H1 (cell line): ENCODE data around the gene MIB2. TPM values are rescaled to one million over a fixed set of nuclear protein-coding genes. Genes with fewer than 3 reads are reported as not detected.

ENCODE experiments used
- CTCF ChIA-PET: fragments of 300-600 bp; sonication (Branson Sonifier 250); formaldehyde crosslinking; loops from one replicate; lab custom pipeline; 2021; ENCODE audit not compliant: partially characterized antibody; lab: Charles Lee
- POLR2A ChIA-PET: fragments of 300-600 bp; sonication (Branson Sonifier 250); formaldehyde crosslinking; loops from one replicate; lab custom pipeline; 2021; ENCODE audit warnings: inconsistent platforms; ENCODE audit not compliant: partially characterized antibody; lab: Charles Lee
- DNase-seq, 2 experiments: peaks; one replicate each; pipeline versions ENCODE4 v3.0.0 to v3.0.0-alpha.2; 2010 to 2022; ENCODE audit warnings: low spot score in 2 of 2, low read depth in 1 of 2, mixed read lengths in 1 of 2
- FAIRE-seq: peaks from 2 replicates; lab custom pipeline; 2011; peaks lifted over from hg19 to GRCh38; lab: Jason Lieb, UNC
- H2AFZ ChIP-seq: 2 replicates; pipeline ENCODE4 v1.8.1; 2012; ENCODE audit warnings: low read length, inconsistent platforms
- H2AK5ac ChIP-seq: 2 replicates; pipeline ENCODE4 v1.6.1; 2013; ENCODE audit warnings: low read depth, low read length
- H2BK120ac ChIP-seq: replicated peaks from 2 replicates; pipeline ENCODE3; 2013; ENCODE audit warnings: low read depth, low read length, inconsistent platforms
- H2BK12ac ChIP-seq: 2 replicates; pipeline ENCODE4 v1.6.1; 2013; ENCODE audit warnings: low read depth, low read length
- H2BK15ac ChIP-seq: 2 replicates; pipeline ENCODE4 v1.6.1; 2013; ENCODE audit warnings: low read length
- H2BK20ac ChIP-seq: 2 replicates; pipeline ENCODE4 v1.6.1; 2013; ENCODE audit warnings: low read length
- H2BK5ac ChIP-seq: 2 replicates; pipeline ENCODE4 v1.6.1; 2013; ENCODE audit warnings: low read depth, low read length
- H3K14ac ChIP-seq: 2 replicates; pipeline ENCODE4 v1.6.1; 2013; ENCODE audit warnings: inconsistent platforms; ENCODE audit not compliant: insufficient read length
- H3K18ac ChIP-seq: 2 replicates; pipeline ENCODE4 v1.6.1; 2013; ENCODE audit warnings: low read length; ENCODE audit errors: extremely low read depth
- H3K23ac ChIP-seq: 2 replicates; pipeline ENCODE4 v1.6.1; 2013; ENCODE audit warnings: inconsistent platforms; ENCODE audit not compliant: insufficient read length
- H3K23me2 ChIP-seq: 2 replicates; pipeline ENCODE4 v1.6.1; 2013; ENCODE audit warnings: low read depth, low read length
- H3K27ac ChIP-seq: 2 replicates; pipeline ENCODE4 v1.6.1; 2011; ENCODE audit warnings: low read depth, low read length, inconsistent platforms
- H3K27me3 ChIP-seq, 4 experiments: replicated peaks in 1 of 4; 1 replicate in 1 of 4; 2 replicates in 3 of 4; pipeline versions ENCODE4 v1.6.1 to v1.8.1; 2011 to 2013; ENCODE audit warnings: low read length in 3 of 4, mild to moderate bottlenecking in 3 of 4, inconsistent platforms in 2 of 4, mixed read lengths in 2 of 4, moderate library complexity in 1 of 4; ENCODE audit not compliant: control insufficient read depth in 3 of 4, insufficient read depth in 3 of 4; ENCODE audit errors: extremely low read depth in 1 of 4
- H3K36me3 ChIP-seq, 4 experiments: 2 replicates each; pipeline versions ENCODE4 v1.6.1 to v1.8.1; 2011 to 2013; ENCODE audit warnings: mild to moderate bottlenecking in 4 of 4, low read length in 3 of 4, moderate library complexity in 2 of 4, control low read depth in 1 of 4, inconsistent platforms in 1 of 4; ENCODE audit not compliant: insufficient read depth in 4 of 4, control insufficient read depth in 2 of 4
- H3K4ac ChIP-seq: replicated peaks from 2 replicates; pipeline ENCODE3; 2013; ENCODE audit warnings: low read length, low read depth, mixed read lengths, inconsistent platforms; ENCODE audit not compliant: insufficient read length
- H3K4me1 ChIP-seq, 4 experiments: replicated peaks in 1 of 4; 1 replicate in 1 of 4; 2 replicates in 3 of 4; pipeline versions ENCODE4 v1.6.1 to v1.8.1; 2011 to 2013; ENCODE audit warnings: low read length in 3 of 4, inconsistent platforms in 2 of 4, mixed read lengths in 1 of 4; ENCODE audit not compliant: insufficient read depth in 4 of 4, control insufficient read depth in 3 of 4
- H3K4me2 ChIP-seq, 2 experiments: 2 replicates each; pipeline versions ENCODE4 v1.6.1 to v1.8.1; 2011 to 2013; ENCODE audit warnings: low read depth in 2 of 2, low read length in 2 of 2, control low read depth in 1 of 2, inconsistent platforms in 1 of 2, mild to moderate bottlenecking in 1 of 2; ENCODE audit not compliant: insufficient read depth in 1 of 2
- H3K4me3 ChIP-seq, 4 experiments: fragments of 200-600, 300-600 bp in 1 of 4; sonication (generic), shearing (Covaris generic), sonication (Bioruptor Twin) in 1 of 4; 2 replicates each; pipeline versions ENCODE4 v1.5.1 to v1.8.1; 2011 to 2016; ENCODE audit warnings: low read length in 4 of 4, low read depth in 3 of 4, control low read depth in 2 of 4, inconsistent platforms in 2 of 4, mild to moderate bottlenecking in 2 of 4, mixed read lengths in 1 of 4, moderate library complexity in 1 of 4; ENCODE audit not compliant: insufficient read depth in 2 of 4; ENCODE audit errors: extremely low read depth in 1 of 4
- H3K56ac ChIP-seq: replicated peaks from 2 replicates; pipeline ENCODE3; 2013; ENCODE audit warnings: low read depth, mild to moderate bottlenecking, mixed read lengths, low read length, inconsistent platforms; ENCODE audit not compliant: insufficient read length
- H3K79me1 ChIP-seq: 2 replicates; pipeline ENCODE4 v1.6.1; 2013; ENCODE audit warnings: low read depth, low read length, control low read depth
- H3K79me2 ChIP-seq, 2 experiments: 2 replicates each; pipeline versions ENCODE4 v1.6.1 to v1.8.1; 2012 to 2013; ENCODE audit warnings: low read length in 2 of 2, mild to moderate bottlenecking in 2 of 2, inconsistent platforms in 1 of 2; ENCODE audit not compliant: insufficient read depth in 2 of 2, control insufficient read depth in 1 of 2
- H3K9ac ChIP-seq, 4 experiments: replicated peaks in 1 of 4; 1 replicate in 1 of 4; 2 replicates in 3 of 4; pipeline versions ENCODE4 v1.6.1 to v1.8.1; 2011 to 2013; ENCODE audit warnings: low read depth in 3 of 4, low read length in 3 of 4, control low read depth in 2 of 4, mild to moderate bottlenecking in 2 of 4, moderate library complexity in 2 of 4, inconsistent platforms in 1 of 4; ENCODE audit errors: extremely low read depth in 1 of 4
- H3K9me3 ChIP-seq, 2 experiments: 2 replicates each; pipeline versions ENCODE4 v1.6.1 to v1.8.1; 2012 to 2013; ENCODE audit warnings: mild to moderate bottlenecking in 2 of 2, moderate library complexity in 2 of 2, control low read depth in 1 of 2, inconsistent platforms in 1 of 2, low read depth in 1 of 2, low read length in 1 of 2, mixed read lengths in 1 of 2; ENCODE audit not compliant: insufficient read depth in 2 of 2
- H4K20me1 ChIP-seq, 2 experiments: replicated peaks in 1 of 2; 2 replicates each; pipeline versions ENCODE3 to v1.8.1; 2011 to 2013; ENCODE audit warnings: inconsistent platforms in 2 of 2, low read length in 2 of 2, mild to moderate bottlenecking in 1 of 2; ENCODE audit not compliant: insufficient read depth in 2 of 2, control insufficient read depth in 1 of 2
- H4K5ac ChIP-seq: 2 replicates; pipeline ENCODE4 v1.6.1; 2013; ENCODE audit warnings: low read length, low read depth, mixed read lengths, inconsistent platforms; ENCODE audit not compliant: insufficient read length
- H4K8ac ChIP-seq: 2 replicates; pipeline ENCODE4 v1.8.0; 2013; ENCODE audit warnings: mild to moderate bottlenecking, moderate library complexity, low read length, inconsistent platforms; ENCODE audit not compliant: insufficient read depth; ENCODE audit errors: extremely low read depth
- H4K91ac ChIP-seq: replicated peaks from 2 replicates; pipeline ENCODE3; 2013; ENCODE audit warnings: low read length, mixed read lengths, inconsistent platforms; ENCODE audit not compliant: insufficient read length
- EZH2 ChIP-seq: fragments of 200-600 bp; sonication (generic); IDR thresholded peaks from 2 replicates; pipeline ENCODE4 v1.7.1; 2012; ENCODE audit warnings: low read depth, mild to moderate bottlenecking, moderate library complexity, low read length, inconsistent platforms; ENCODE audit not compliant: severe bottlenecking
- NANOG ChIP-seq: IDR thresholded peaks from 2 replicates; pipeline ENCODE4 v1.6.1; 2011; ENCODE audit warnings: low read length, low read depth, mild to moderate bottlenecking, inconsistent platforms; ENCODE audit not compliant: insufficient read depth, poor library complexity, severe bottlenecking
- POLR2A ChIP-seq, 2 experiments: IDR thresholded peaks; 1 replicate in 1 of 2; 2 replicates in 1 of 2; pipeline ENCODE4 v1.6.1; 2011; ENCODE audit warnings: low read depth in 2 of 2, low read length in 2 of 2, mild to moderate bottlenecking in 2 of 2; ENCODE audit errors: control extremely low read depth in 1 of 2
- WGBS, 2 experiments: shearing (Covaris generic) in 1 of 2; methylation state at CpG; one replicate each; pipeline versions ENCODE4 v1.1.6 to v1.1.7; 2013 to 2015; ENCODE audit warnings: low lambda C conversion rate in 2 of 2, mixed read lengths in 2 of 2, inconsistent platforms in 1 of 2, low coverage in 1 of 2, missing lambda C conversion rate in 1 of 2; ENCODE audit not compliant: insufficient replicate concordance in 2 of 2, insufficient coverage in 1 of 2, insufficient read length in 1 of 2; ENCODE audit errors: extremely low coverage in 1 of 2, missing lambda C conversion rate in 1 of 2; 5-methylcytosine and 5-hydroxymethylcytosine counted together
- polyA plus RNA-seq, 7 experiments: library from polyadenylated mRNA; depleted of rRNA in 3 of 7; stranded (reverse) in 5 of 7; unstranded in 2 of 7; fragments of >200 nt in 5 of 7; fragments of 200-250 nt in 2 of 7; gene quantifications; 1 replicate in 5 of 7; 2 replicates in 1 of 7; 4 replicates in 1 of 7; pipeline versions ENCODE4 v1.2.1 to v1.2.3, GENCODE V29; 2011 to 2013; ENCODE audit warnings: missing spikeins in 2 of 7, mixed read lengths in 2 of 7
- total RNA-seq: library from RNA; stranded (reverse); fragmentation: NEBNext Ultra II Directional; extraction: Animal tissue kit (Norgen Biotek cat#: 25700); gene quantifications from 2 replicates; pipeline ENCODE4 v1.2.1, GENCODE V29; 2021

The MIB2 gene
- total and polyA plus RNA-seq, 2 of the 8 experiments (the other 6 are each of a cell fraction or from before 2014, with no cell fraction given), result 32.5 to 60.0 TPM

GRCh38 chr1:1664941-1665814 is 49.9 kb downstream of the MIB2 start:
- Histone ChIP-seq H3K56ac (no peak overlapping the region), H2BK20ac (no peak overlapping the region), H2BK5ac (no peak overlapping the region), H3K14ac (no peak overlapping the region), H2AK5ac (no peak overlapping the region), H2BK12ac (no peak overlapping the region), H4K91ac (no peak overlapping the region), H3K27me3 (no peaks in the 10 kb centered on the region), H3K4me1 (no peaks in the 10 kb centered on the region), H4K8ac (no peak overlapping the region), H3K4me2 (no peak overlapping the region), H3K9ac (no peak overlapping the region), H2AFZ (no peak overlapping the region), H4K20me1 (peaks cover 0 to 5% of the 10 kb centered on the region in 2 experiments), H3K36me3 (peaks cover 0 to 22% (median 13%) of the 10 kb centered on the region in 4 experiments; a peak in 5 of 8 replicates), H3K79me1 (no peaks in the 10 kb centered on the region), H2BK15ac (no peak overlapping the region), H3K4me3 (no peak overlapping the region), H3K23ac (no peak overlapping the region), H3K23me2 (no peaks in the 10 kb centered on the region), H3K27ac (no peak overlapping the region), H4K5ac (no peak overlapping the region), H3K18ac (no peak overlapping the region), H2BK120ac (no peak overlapping the region), H3K79me2 (no peaks in the 10 kb centered on the region), H3K9me3 (no peaks in the 10 kb centered on the region), H3K4ac (no peak overlapping the region)
- 95% methylated on average over 26 of the region's 27 CpGs; no CpG with 5 or more reads in 1 of the 2 experiments for WGBS, 2 experiments
- POLR2A ChIA-PET, result interaction anchor here (0.9 to 1.6 kb wide), 5 partner anchors 9 to 19 kb away, joined by 3 to 5 read pairs (median 4); no protein-coding TSS in a partner anchor
- no peak for FAIRE-seq
- DNase-seq, result no peak
- TF ChIP-seq EZH2 (no peak), POLR2A (IDR thresholded peaks at IDR 0.05; ENCODE audit: control extremely low read depth in 1 of 2, low read depth in 2 of 2, low read length in 2 of 2) (peak in 1 of 2 experiments; percentile 18; a peak in 1 of 3 replicates), NANOG (no peak)
- CTCF ChIA-PET, result interaction anchor here (0.5 to 2.2 kb wide), 13 partner anchors 11 to 401 kb away, joined by 3 to 10 read pairs (median 3); no protein-coding TSS in a partner anchor
